IMR-90 (cell line): ENCODE measurements around the gene NFATC3. TPM values are rescaled to one million over a fixed set of nuclear protein-coding genes. Genes with fewer than 3 reads are reported as not detected.
"Not testable (repeated sequence)": the region's sequence is repeated elsewhere in the genome, so short reads cannot be mapped to it uniquely, and the experiment has no call there.

Experiments used
- ATAC-seq: fragments of 200-7000 bp; cut with Tn5 transposase; 2 replicates; pipeline ENCODE4 v1.9.1; 2020; ENCODE audit warnings: low read depth, mild to moderate bottlenecking, moderate library complexity
- BruUV-seq: library from RNA; stranded (reverse); fragments of 400-500 nt; replicated peaks from 2 replicates; lab custom pipeline; 2021; lab: Mats Ljungman, UMichigan
- CTCF ChIA-PET: fragments of 300-600 bp; formaldehyde crosslinking; extraction: SDS; loops from one replicate; lab custom pipeline; 2021; ENCODE audit warnings: antibody characterized with exemption; lab: Yijun Ruan, JAX
- POLR2A ChIA-PET: fragments of 300-600 bp; sonication (Branson Sonifier 250); formaldehyde crosslinking; loops from one replicate; lab custom pipeline; 2022; ENCODE audit warnings: antibody characterized with exemption; ENCODE audit not compliant: unreplicated experiment; lab: Charles Lee
- DNase-seq: peaks from one replicate; pipeline ENCODE4 v3.0.0; 2013
- H2AFZ ChIP-seq: replicated peaks from 2 replicates; pipeline ENCODE3; 2013; ENCODE audit warnings: low read length, mild to moderate bottlenecking; ENCODE audit not compliant: poor library complexity
- H2AK5ac ChIP-seq: 2 replicates; pipeline ENCODE4 v1.6.1; 2013; ENCODE audit warnings: low read depth, low read length, inconsistent platforms
- H2AK9ac ChIP-seq: replicated peaks from 2 replicates; pipeline ENCODE3; 2013; ENCODE audit warnings: mild to moderate bottlenecking, low read depth, low read length, moderate library complexity; ENCODE audit not compliant: poor library complexity
- H2BK120ac ChIP-seq: 2 replicates; pipeline ENCODE4 v1.6.1; 2013; ENCODE audit warnings: low read depth, low read length, inconsistent platforms
- H2BK15ac ChIP-seq: 3 replicates; pipeline ENCODE4 v1.6.1; 2013; ENCODE audit warnings: low read depth, low read length, inconsistent platforms
- H2BK20ac ChIP-seq: 2 replicates; pipeline ENCODE4 v1.6.1; 2013; ENCODE audit warnings: low read depth, mild to moderate bottlenecking, inconsistent platforms, low read length, moderate library complexity
- H2BK5ac ChIP-seq: 2 replicates; pipeline ENCODE4 v1.6.1; 2013; ENCODE audit warnings: mild to moderate bottlenecking, low read depth, low read length, inconsistent platforms; ENCODE audit not compliant: poor library complexity, severe bottlenecking
- H3K14ac ChIP-seq: replicated peaks from 2 replicates; pipeline ENCODE4 v1.6.1; 2013; ENCODE audit warnings: low read depth, low read length, inconsistent platforms
- H3K18ac ChIP-seq: 2 replicates; pipeline ENCODE4 v1.6.1; 2013; ENCODE audit warnings: low read depth, low read length, control low read depth
- H3K23ac ChIP-seq: 2 replicates; pipeline ENCODE4 v1.6.1; 2013; ENCODE audit warnings: low read depth, low read length, inconsistent platforms
- H3K27ac ChIP-seq: 2 replicates; pipeline ENCODE4 v1.5.1; 2013; ENCODE audit warnings: mild to moderate bottlenecking, control low read depth, low read length; ENCODE audit not compliant: insufficient read depth
- H3K27me3 ChIP-seq: 2 replicates; pipeline ENCODE4 v1.6.1; 2013; ENCODE audit warnings: low read length; ENCODE audit not compliant: control insufficient read depth, insufficient read depth
- H3K36me3 ChIP-seq: 2 replicates; pipeline ENCODE4 v1.6.1; 2013; ENCODE audit warnings: low read length, mixed read lengths; ENCODE audit not compliant: control insufficient read depth, insufficient read depth
- H3K4ac ChIP-seq: 2 replicates; pipeline ENCODE4 v1.6.1; 2013; ENCODE audit warnings: low read depth, low read length, inconsistent platforms
- H3K4me1 ChIP-seq: 2 replicates; pipeline ENCODE4 v1.6.1; 2013; ENCODE audit warnings: low read length, mixed read lengths; ENCODE audit not compliant: control insufficient read depth, insufficient read depth
- H3K4me2 ChIP-seq: 2 replicates; pipeline ENCODE4 v1.6.1; 2013; ENCODE audit warnings: low read depth, mild to moderate bottlenecking, control low read depth, low read length, moderate library complexity
- H3K4me3 ChIP-seq: 2 replicates; pipeline ENCODE4 v1.5.1; 2013; ENCODE audit warnings: low read depth, mild to moderate bottlenecking, control low read depth, low read length, moderate library complexity; ENCODE audit not compliant: insufficient read depth
- H3K56ac ChIP-seq: 2 replicates; pipeline ENCODE4 v1.6.1; 2013; ENCODE audit warnings: low read length, inconsistent platforms; ENCODE audit not compliant: insufficient read depth; ENCODE audit errors: extremely low read depth
- H3K79me1 ChIP-seq, 2 experiments: 2 replicates each; pipeline ENCODE4 v1.6.1; 2013; ENCODE audit warnings: low read length in 2 of 2, inconsistent platforms in 1 of 2, low read depth in 1 of 2
- H3K9ac ChIP-seq: 2 replicates; pipeline ENCODE4 v1.6.1; 2013; ENCODE audit warnings: low read depth, low read length, control low read depth
- H3K9me1 ChIP-seq: 2 replicates; pipeline ENCODE4 v1.6.1; 2013; ENCODE audit warnings: low read length, inconsistent platforms; ENCODE audit not compliant: insufficient read depth
- H3K9me3 ChIP-seq: 2 replicates; pipeline ENCODE4 v1.6.1; 2013; ENCODE audit warnings: low read length; ENCODE audit not compliant: control insufficient read depth, insufficient read depth
- H4K20me1 ChIP-seq: 2 replicates; pipeline ENCODE4 v1.6.1; 2013; ENCODE audit warnings: low read length, inconsistent platforms; ENCODE audit not compliant: insufficient read depth
- H4K5ac ChIP-seq: 2 replicates; pipeline ENCODE4 v1.6.1; 2013; ENCODE audit warnings: mild to moderate bottlenecking, low read depth, low read length, control low read depth
- H4K8ac ChIP-seq, 2 experiments: 2 replicates each; pipeline ENCODE4 v1.6.1; 2013; ENCODE audit warnings: low read depth in 2 of 2, low read length in 2 of 2, control low read depth in 1 of 2, inconsistent platforms in 1 of 2
- H4K91ac ChIP-seq: 2 replicates; pipeline ENCODE4 v1.6.1; 2013; ENCODE audit warnings: low read depth, low read length, inconsistent platforms; ENCODE audit not compliant: insufficient read depth
- MAFK ChIP-seq: IDR thresholded peaks from 2 replicates; pipeline ENCODE4 v1.6.1; 2012; ENCODE audit warnings: low read depth, low read length, improper control_type of control experiment
- POLR2A ChIP-seq: IDR thresholded peaks from 2 replicates; pipeline ENCODE4 v1.6.1; 2012; ENCODE audit warnings: mild to moderate bottlenecking, low read depth, low read length
- RFX5 ChIP-seq: IDR thresholded peaks from 2 replicates; pipeline ENCODE4 v1.8.0; 2012; ENCODE audit warnings: low read depth, mild to moderate bottlenecking, low read length, moderate library complexity
- WGBS, 2 experiments: methylation state at CpG; one replicate each; pipeline versions ENCODE4 v1.1.5 to v1.1.7; 2013; ENCODE audit warnings: missing lambda C conversion rate in 2 of 2; ENCODE audit not compliant: insufficient read length in 1 of 2; ENCODE audit errors: extremely low coverage in 2 of 2; 5-methylcytosine and 5-hydroxymethylcytosine counted together
- dilution Hi-C: fragments of 300-500 bp; cut with HindIII; formaldehyde crosslinking; loops from one replicate; pipeline ENCODE4 v1.14.3; 2018; ENCODE audit warnings: low sequenced_read_pairs; ENCODE audit not compliant: unreplicated experiment
- in situ Hi-C: fragments of 300-500 bp; cut with MboI; formaldehyde crosslinking; loops from 3 replicates; pipeline ENCODE4 v1.14.3; 2019; ENCODE audit warnings: low sequenced_read_pairs, inconsistent platforms, mixed read lengths
- intact Hi-C: fragments of 100-400 bp; cut with micrococcal nuclease; formaldehyde crosslinking; loops from 2 replicates; pipeline ENCODE4 v1.10.0; 2022
- polyA plus RNA-seq, 3 experiments: library from polyadenylated mRNA; depleted of rRNA; stranded (reverse); fragments of >200 nt; gene quantifications; 2 replicates each; pipeline ENCODE4 v1.2.3, GENCODE V29; 2012; ENCODE audit warnings: low replicate concordance in 1 of 3
- total RNA-seq: library from RNA; depleted of rRNA; stranded (reverse); fragments of >200 nt; gene quantifications from 2 replicates; pipeline ENCODE4 v1.2.3, GENCODE V29; 2012

NFATC3 gene
- total and polyA plus RNA-seq, 2 of the 4 experiments (the other 2 are of a cell fraction): 6.3 to 21.5 TPM

DNA sequence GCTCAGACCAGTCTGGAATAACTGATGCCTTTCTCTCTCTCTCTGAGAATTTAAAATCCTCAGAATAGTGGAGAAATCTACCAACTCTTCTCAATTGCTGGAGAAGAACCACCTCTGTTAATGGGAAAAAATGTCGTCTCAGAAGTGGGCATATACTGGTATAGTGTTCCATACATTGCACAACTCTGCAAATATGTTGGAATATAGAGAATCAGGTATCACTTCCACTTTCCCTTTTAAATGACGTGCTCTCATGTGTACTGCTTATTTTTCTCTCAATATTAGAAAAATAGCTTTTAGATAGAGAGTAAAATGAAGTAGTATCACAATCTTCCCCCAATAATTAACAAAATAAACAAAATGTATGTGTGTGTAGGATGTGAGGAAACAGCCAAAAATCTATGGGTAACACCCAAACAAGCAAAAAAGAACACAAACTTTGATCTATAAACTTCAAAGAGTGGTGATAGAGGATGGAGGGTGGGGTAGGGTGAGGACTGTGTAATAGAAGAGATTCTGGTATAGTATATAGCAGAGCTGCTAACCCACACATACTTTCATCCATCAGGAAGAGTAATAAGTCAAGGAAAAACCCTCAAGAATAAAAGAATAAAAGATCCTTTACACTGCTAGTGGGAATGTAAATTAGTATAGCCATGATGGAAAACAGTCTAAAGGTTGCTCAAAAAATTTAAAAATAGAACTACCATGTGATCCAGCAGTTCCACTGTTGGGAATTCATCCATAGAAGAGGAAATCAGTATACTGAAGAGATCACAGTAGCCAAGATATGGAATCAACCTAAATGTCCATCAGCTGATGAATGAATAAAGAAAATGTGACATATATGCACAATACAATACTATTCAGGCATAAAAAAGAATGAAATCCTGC is 46.9 kb downstream of the NFATC3 start (continued):
- no peak for TF ChIP-seq RFX5
- no peak for TF ChIP-seq POLR2A
- no peak for TF ChIP-seq MAFK

DNA sequence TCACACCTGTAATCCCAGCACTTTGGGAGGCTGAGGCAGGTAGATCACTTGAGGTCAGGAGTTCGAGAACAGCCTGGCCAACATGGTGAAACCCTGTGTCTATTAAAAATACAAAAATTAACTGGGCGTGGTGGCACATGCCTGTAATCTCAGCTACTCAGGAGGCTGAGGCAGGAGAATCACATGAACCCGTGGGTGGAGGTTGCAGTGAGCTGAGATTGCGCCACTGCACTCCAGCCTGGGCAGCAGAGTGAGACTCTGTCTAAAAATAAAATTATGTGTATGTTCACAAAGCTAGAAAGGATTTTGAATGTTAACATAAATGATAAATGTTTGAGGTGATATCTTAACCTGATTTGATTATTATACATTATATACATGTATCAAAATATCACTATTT is 47.8 kb downstream of the NFATC3 start:
- H3K56ac ChIP-seq, H3K4me3 ChIP-seq, H3K4me2 ChIP-seq, POLR2A ChIA-PET, H3K27ac ChIP-seq, in situ Hi-C loops, H4K20me1 ChIP-seq, H3K4ac ChIP-seq, H2BK15ac ChIP-seq, H3K36me3 ChIP-seq, H2BK20ac ChIP-seq, H2AK5ac ChIP-seq, H4K91ac ChIP-seq, BruUV-seq, H3K4me1 ChIP-seq, dilution Hi-C loops, H2AK9ac ChIP-seq, H4K8ac ChIP-seq, H3K23ac ChIP-seq, H3K14ac ChIP-seq, H2AFZ ChIP-seq, H3K9me1 ChIP-seq, H2BK5ac ChIP-seq, H2BK120ac ChIP-seq, DNase-seq, H3K27me3 ChIP-seq, H3K18ac ChIP-seq, H3K9ac ChIP-seq, ATAC-seq, H3K9me3 ChIP-seq, H4K5ac ChIP-seq: not testable (repeated sequence)
- CTCF ChIA-PET: interaction anchor here (0.6 to 0.9 kb wide), 2 partner anchors 16 to 49 kb away, joined by 3 to 4 read pairs; no protein-coding TSS in a partner anchor
- peaks cover 20 to 29% of the 10 kb centered on the region in 2 experiments for H3K79me1 ChIP-seq
- intact Hi-C loops: loop anchor here (5.0 kb wide), 1 partner anchor 41 kb away; no protein-coding TSS in a partner anchor
- WGBS, 2 experiments: no CpG with 5 or more reads among the region's 4 CpGs
